Left lobe of liver (tissue), 2 donors: Measurements from ENCODE around the gene C16orf54. TPM values are rescaled to one million over a fixed set of nuclear protein-coding genes. Genes with fewer than 3 reads are reported as not detected.
"Not testable (repeated sequence)": the region's sequence is repeated elsewhere in the genome, so short reads cannot be mapped to it uniquely, and the experiment has no call there.

Experiments
- ATAC-seq: fragments of 200-7000 bp; cut with Tn5 transposase; one replicate; pipeline ENCODE4 v1.9.1; 2020; ENCODE audit warnings: mild to moderate bottlenecking, moderate library complexity
- DNase-seq: peaks from one replicate; pipeline ENCODE4 v3.0.0-alpha.2; 2020; ENCODE audit warnings: low spot score
- total RNA-seq: library from RNA; stranded (reverse); gene quantifications from one replicate; pipeline ENCODE4 v1.2.1, GENCODE V29; 2021
- donor health status: DM: no; HTN: no; CAD: no; lungs with moderate emphysema.
- donor health status: DM: no; HTN: yes; CAD: no.

C16orf54 gene
- total RNA-seq, 1 donor from 2014 or later, result 0.53 TPM

GRCh38 chr16:29743475-29743826, 2.3 kb downstream of the C16orf54 start:
- ATAC-seq (no peak), DNase-seq (no peak)

GRCh38 chr16:29742683-29743275, 3.0 kb downstream of the C16orf54 start:
- ATAC-seq, result no peak
- no peak for DNase-seq

- DNase-seq, ATAC-seq: not testable (repeated sequence)
Observed at GRCh38 chr16:29740630-29741015, 5.2 kb downstream of the C16orf54 start.

GRCh38 chr16:29739927-29740629, 5.7 kb downstream of the C16orf54 start:
- not testable (repeated sequence) for ATAC-seq, DNase-seq

GRCh38 chr16:29738514-29738913, 7.3 kb downstream of the C16orf54 start:
- ATAC-seq (no peak), DNase-seq (no peak)

GRCh38 chr16:29737713-29738112, 8.1 kb downstream of the C16orf54 start:
- peak; percentile 62 for ATAC-seq
- no peak for DNase-seq

- DNase-seq, result no peak
- ATAC-seq, result no peak
Observed at GRCh38 chr16:29736764-29737163, 9.0 kb downstream of the C16orf54 start.

- no peak for DNase-seq
- ATAC-seq, result no peak
Observed at GRCh38 chr16:29736112-29736511, 9.7 kb downstream of the C16orf54 start.

- DNase-seq, result no peak
- no peak for ATAC-seq
Observed at GRCh38 chr16:29734786-29735185, 11.0 kb downstream of the C16orf54 start.

GRCh38 chr16:29731768-29732601, 13.8 kb downstream of the C16orf54 start:
- ATAC-seq, DNase-seq: not testable (repeated sequence)

- DNase-seq (no peak), ATAC-seq (no peak)
Observed at GRCh38 chr16:29730649-29731048, 15.1 kb downstream of the C16orf54 start.

GRCh38 chr16:29729116-29729521, 16.7 kb downstream of the C16orf54 start:
- no peak for DNase-seq
- ATAC-seq, result peak; percentile 99

- DNase-seq (no peak), ATAC-seq (no peak)
Observed at GRCh38 chr16:29727452-29727851, 18.3 kb downstream of the C16orf54 start.

GRCh38 chr16:29726845-29727377, 18.9 kb downstream of the C16orf54 start:
- ATAC-seq (no peak), DNase-seq (no peak)

GRCh38 chr16:29721167-29721879, 24.5 kb downstream of the C16orf54 start:
- ATAC-seq, result peak; percentile 95
- peak; percentile 72 for DNase-seq

- DNase-seq (no peak), ATAC-seq (peak; percentile 28)
Observed at GRCh38 chr16:29720703-29721102, 25.1 kb downstream of the C16orf54 start.

GRCh38 chr16:29719063-29719462, 26.7 kb downstream of the C16orf54 start:
- no peak for DNase-seq
- ATAC-seq, result no peak

- DNase-seq, result no peak
Observed at GRCh38 chr16:29717113-29717512, 28.7 kb downstream of the C16orf54 start.

GRCh38 chr16:29714972-29715371, 30.8 kb downstream of the C16orf54 start:
- ATAC-seq, result no peak

More at GRCh38 chr16:29717113-29717512, 28.7 kb downstream of the C16orf54 start:
- ATAC-seq, result peak; percentile 52

GRCh38 chr16:29714396-29714795, 31.4 kb downstream of the C16orf54 start:
- ATAC-seq, result no peak

More at GRCh38 chr16:29714972-29715371, 30.8 kb downstream of the C16orf54 start:
- no peak for DNase-seq

GRCh38 chr16:29712809-29713208, 33.0 kb downstream of the C16orf54 start:
- no peak for DNase-seq
- no peak for ATAC-seq

More at GRCh38 chr16:29714396-29714795, 31.4 kb downstream of the C16orf54 start:
- no peak for DNase-seq
